SK-N-SH treated with all-trans-retinoic acid at 6 μM for 48 hours (cell line): ENCODE data around the gene FXYD2.

Experiments used
- ATAC-seq: fragments of 200-7000 bp; cut with Tn5 transposase; 3 replicates; pipeline ENCODE4 v1.9.1; 2020; ENCODE audit warnings: mild to moderate bottlenecking, moderate library complexity
- ARNTL ChIP-seq: fragments of 450-650 bp; formaldehyde crosslinking; IDR thresholded peaks from 2 replicates; pipeline ENCODE4 v1.5.0; 2020; ENCODE audit warnings: low read depth, mild to moderate bottlenecking, moderate library complexity, borderline replicate concordance
- CREB5 ChIP-seq: fragments of 250-450 bp; sonication (Bioruptor Pico); IDR thresholded peaks from 2 replicates; pipeline ENCODE4 v1.5.1; 2020; ENCODE audit warnings: low read depth, mild to moderate bottlenecking, moderate library complexity
- ESRRG ChIP-seq: fragments of 250-450 bp; sonication (Bioruptor Pico); IDR thresholded peaks from 2 replicates; pipeline ENCODE4 v1.6.1; 2021; ENCODE audit warnings: mild to moderate bottlenecking
- GLIS3 ChIP-seq: fragments of 250-450 bp; sonication (Bioruptor Pico); IDR thresholded peaks from 2 replicates; pipeline ENCODE4 v1.5.0; 2020; ENCODE audit warnings: mild to moderate bottlenecking, moderate library complexity
- ISL1 ChIP-seq: fragments of 250-450 bp; sonication (Bioruptor Pico); IDR thresholded peaks from 2 replicates; pipeline ENCODE4 v2.1.2; 2022; ENCODE audit warnings: mild to moderate bottlenecking, moderate library complexity
- OSR1 ChIP-seq: fragments of 250-450 bp; sonication (Bioruptor Pico); IDR thresholded peaks from 2 replicates; pipeline ENCODE4 v1.8.0; 2022; ENCODE audit warnings: moderate library complexity, mild to moderate bottlenecking, inconsistent platforms
- POU6F1 ChIP-seq: fragments of 250-450 bp; sonication (Bioruptor Pico); IDR thresholded peaks from 2 replicates; pipeline ENCODE4 v1.8.0; 2021; ENCODE audit warnings: low read depth, mild to moderate bottlenecking, moderate library complexity, borderline replicate concordance
- RARB ChIP-seq: fragments of 250-450 bp; sonication (Bioruptor Pico); IDR thresholded peaks from 2 replicates; pipeline ENCODE4 v1.8.0; 2021; ENCODE audit warnings: mild to moderate bottlenecking, moderate library complexity
- SNAI2 ChIP-seq: fragments of 250-450 bp; sonication (Bioruptor Pico); IDR thresholded peaks from 2 replicates; pipeline ENCODE4 v1.5.0; 2020; ENCODE audit warnings: mild to moderate bottlenecking, moderate library complexity
- TCF4 ChIP-seq: fragments of 250-450 bp; sonication (Bioruptor Pico); IDR thresholded peaks from 2 replicates; pipeline ENCODE4 v1.8.0; 2021; ENCODE audit warnings: mild to moderate bottlenecking, moderate library complexity, borderline replicate concordance
- TOX ChIP-seq: fragments of 250-450 bp; sonication (Bioruptor Pico); IDR thresholded peaks from 2 replicates; pipeline ENCODE4 v1.8.0; 2021; ENCODE audit warnings: mild to moderate bottlenecking, moderate library complexity, borderline replicate concordance
- ZC3H10 ChIP-seq: fragments of 250-450 bp; sonication (Bioruptor Pico); IDR thresholded peaks from 2 replicates; pipeline ENCODE4 v1.5.1; 2021; ENCODE audit warnings: mild to moderate bottlenecking, moderate library complexity
- ZFP3 ChIP-seq: fragments of 250-450 bp; sonication (Bioruptor Pico); IDR thresholded peaks from 2 replicates; pipeline ENCODE4 v1.5.0; 2020; ENCODE audit warnings: mild to moderate bottlenecking, moderate library complexity
- ZFP30 ChIP-seq: fragments of 450-650 bp; formaldehyde crosslinking; IDR thresholded peaks from 2 replicates; pipeline ENCODE4 v1.5.0; 2022; ENCODE audit warnings: mild to moderate bottlenecking, moderate library complexity
- ZNF565 ChIP-seq: fragments of 450-650 bp; formaldehyde crosslinking; conservative IDR thresholded peaks from 2 replicates; pipeline ENCODE4 v1.5.0; 2020; ENCODE audit warnings: low read depth, mild to moderate bottlenecking, moderate library complexity
- ZNF70 ChIP-seq: fragments of 450-650 bp; formaldehyde crosslinking; IDR thresholded peaks from 2 replicates; pipeline ENCODE4 v1.5.0; 2020; ENCODE audit warnings: mild to moderate bottlenecking, moderate library complexity
- TF ChIP-seq, protein P1 (sequence below): fragments of 250-450 bp; sonication (Bioruptor Pico); IDR thresholded peaks from 2 replicates; pipeline ENCODE4 v1.5.0; 2020; ENCODE audit warnings: mild to moderate bottlenecking, moderate library complexity

FXYD2 gene

GRCh38 chr11:117822074-117823033 is 2.2 kb downstream of the FXYD2 start:
- peak; percentile 34; the same call in 2 of the 3 replicates for ATAC-seq
- TF ChIP-seq ISL1 (CRISPR knock-in tag) (no peak), ZNF70 (CRISPR knock-in tag) (no peak), OSR1 (CRISPR knock-in tag) (no peak), POU6F1 (CRISPR knock-in tag) (no peak)

DNA sequence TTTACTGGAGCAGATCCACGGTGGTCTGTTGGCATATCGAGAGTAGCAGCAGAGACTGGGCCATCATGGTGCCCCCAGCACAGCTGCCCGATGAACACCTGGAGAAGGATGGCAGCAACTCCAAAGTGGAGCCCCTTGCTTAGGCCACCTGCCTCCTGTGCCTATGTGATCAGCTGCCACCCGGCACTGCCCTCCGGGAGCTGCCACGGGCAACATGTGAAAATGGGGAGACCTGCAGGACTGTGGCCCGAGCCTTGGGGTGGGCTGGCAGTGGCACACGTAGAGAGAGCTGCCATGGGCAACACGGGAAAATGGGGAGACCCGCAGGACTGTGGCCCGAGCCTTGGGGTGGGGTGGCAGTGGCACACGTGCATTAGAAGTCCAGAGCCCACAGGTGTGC is 3.1 kb downstream of the FXYD2 start:
- ATAC-seq, result no peak
- TF ChIP-seq CREB5 (CRISPR knock-in tag), result no peak
- TF ChIP-seq ISL1 (CRISPR knock-in tag), result no peak
- no peak for TF ChIP-seq TOX (CRISPR knock-in tag)
- TF ChIP-seq ESRRG, result no peak
- TF ChIP-seq, protein P1, sequence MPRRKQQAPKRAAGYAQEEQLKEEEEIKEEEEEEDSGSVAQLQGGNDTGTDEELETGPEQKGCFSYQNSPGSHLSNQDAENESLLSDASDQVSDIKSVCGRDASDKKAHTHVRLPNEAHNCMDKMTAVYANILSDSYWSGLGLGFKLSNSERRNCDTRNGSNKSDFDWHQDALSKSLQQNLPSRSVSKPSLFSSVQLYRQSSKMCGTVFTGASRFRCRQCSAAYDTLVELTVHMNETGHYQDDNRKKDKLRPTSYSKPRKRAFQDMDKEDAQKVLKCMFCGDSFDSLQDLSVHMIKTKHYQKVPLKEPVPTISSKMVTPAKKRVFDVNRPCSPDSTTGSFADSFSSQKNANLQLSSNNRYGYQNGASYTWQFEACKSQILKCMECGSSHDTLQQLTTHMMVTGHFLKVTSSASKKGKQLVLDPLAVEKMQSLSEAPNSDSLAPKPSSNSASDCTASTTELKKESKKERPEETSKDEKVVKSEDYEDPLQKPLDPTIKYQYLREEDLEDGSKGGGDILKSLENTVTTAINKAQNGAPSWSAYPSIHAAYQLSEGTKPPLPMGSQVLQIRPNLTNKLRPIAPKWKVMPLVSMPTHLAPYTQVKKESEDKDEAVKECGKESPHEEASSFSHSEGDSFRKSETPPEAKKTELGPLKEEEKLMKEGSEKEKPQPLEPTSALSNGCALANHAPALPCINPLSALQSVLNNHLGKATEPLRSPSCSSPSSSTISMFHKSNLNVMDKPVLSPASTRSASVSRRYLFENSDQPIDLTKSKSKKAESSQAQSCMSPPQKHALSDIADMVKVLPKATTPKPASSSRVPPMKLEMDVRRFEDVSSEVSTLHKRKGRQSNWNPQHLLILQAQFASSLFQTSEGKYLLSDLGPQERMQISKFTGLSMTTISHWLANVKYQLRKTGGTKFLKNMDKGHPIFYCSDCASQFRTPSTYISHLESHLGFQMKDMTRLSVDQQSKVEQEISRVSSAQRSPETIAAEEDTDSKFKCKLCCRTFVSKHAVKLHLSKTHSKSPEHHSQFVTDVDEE (CRISPR knock-in tag), result no peak

- no peak for TF ChIP-seq ZFP3 (CRISPR knock-in tag)
- TF ChIP-seq TOX (CRISPR knock-in tag), result no peak
- no peak for TF ChIP-seq ZNF565 (CRISPR knock-in tag)
- TF ChIP-seq ESRRG, result no peak
- TF ChIP-seq, protein P1 (CRISPR knock-in tag), result no peak
- TF ChIP-seq TCF4 (CRISPR knock-in tag), result no peak
- no peak for TF ChIP-seq ISL1 (CRISPR knock-in tag)
- TF ChIP-seq ZC3H10 (CRISPR knock-in tag), result no peak
- TF ChIP-seq GLIS3 (CRISPR knock-in tag), result no peak
- no peak for TF ChIP-seq SNAI2 (CRISPR knock-in tag)
- TF ChIP-seq ARNTL (CRISPR knock-in tag), result no peak
- no peak for TF ChIP-seq OSR1 (CRISPR knock-in tag)
- TF ChIP-seq ZFP30 (CRISPR knock-in tag), result no peak
- TF ChIP-seq CREB5 (CRISPR knock-in tag), result no peak
- TF ChIP-seq RARB (CRISPR knock-in tag), result no peak
- ATAC-seq, result no peak
Observed at GRCh38 chr11:117820516-117820915, 4.0 kb downstream of the FXYD2 start.
